Measurements from ENCODE around the gene ATAD1.

DNA sequence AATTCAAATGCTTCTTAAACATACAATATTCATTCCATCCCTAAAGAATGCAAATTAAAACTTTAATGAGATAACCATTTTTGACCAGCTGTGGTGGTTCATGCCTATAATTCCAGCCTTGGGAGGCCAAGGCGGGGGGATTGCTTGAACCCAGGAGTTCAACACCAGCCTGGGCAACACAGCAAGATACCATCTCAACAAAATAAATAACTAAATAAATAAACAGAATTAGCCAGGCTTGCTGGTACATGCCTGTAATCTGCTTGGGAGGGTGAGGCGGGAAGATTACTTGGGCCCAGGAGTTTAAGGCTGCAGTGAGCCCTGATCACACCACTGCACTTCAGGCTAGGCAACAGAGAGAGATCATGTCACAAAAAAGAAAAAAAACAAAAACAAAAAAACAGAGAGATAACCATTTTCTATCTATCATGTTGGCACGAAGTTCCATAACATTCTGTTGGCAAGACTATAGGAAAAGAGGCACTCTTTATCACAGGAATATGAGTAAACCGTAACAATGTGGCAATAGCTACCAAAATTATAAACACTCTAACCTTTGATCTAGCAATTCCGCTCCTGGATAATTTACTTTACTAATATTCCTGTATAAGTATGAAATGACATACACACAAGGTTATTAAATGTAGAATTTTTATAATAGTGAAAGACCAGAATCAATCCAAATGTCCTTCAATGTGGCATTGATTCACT is 52.2 kb downstream of the ATAD1 start:
- TF ChIP-seq, protein P1, sequence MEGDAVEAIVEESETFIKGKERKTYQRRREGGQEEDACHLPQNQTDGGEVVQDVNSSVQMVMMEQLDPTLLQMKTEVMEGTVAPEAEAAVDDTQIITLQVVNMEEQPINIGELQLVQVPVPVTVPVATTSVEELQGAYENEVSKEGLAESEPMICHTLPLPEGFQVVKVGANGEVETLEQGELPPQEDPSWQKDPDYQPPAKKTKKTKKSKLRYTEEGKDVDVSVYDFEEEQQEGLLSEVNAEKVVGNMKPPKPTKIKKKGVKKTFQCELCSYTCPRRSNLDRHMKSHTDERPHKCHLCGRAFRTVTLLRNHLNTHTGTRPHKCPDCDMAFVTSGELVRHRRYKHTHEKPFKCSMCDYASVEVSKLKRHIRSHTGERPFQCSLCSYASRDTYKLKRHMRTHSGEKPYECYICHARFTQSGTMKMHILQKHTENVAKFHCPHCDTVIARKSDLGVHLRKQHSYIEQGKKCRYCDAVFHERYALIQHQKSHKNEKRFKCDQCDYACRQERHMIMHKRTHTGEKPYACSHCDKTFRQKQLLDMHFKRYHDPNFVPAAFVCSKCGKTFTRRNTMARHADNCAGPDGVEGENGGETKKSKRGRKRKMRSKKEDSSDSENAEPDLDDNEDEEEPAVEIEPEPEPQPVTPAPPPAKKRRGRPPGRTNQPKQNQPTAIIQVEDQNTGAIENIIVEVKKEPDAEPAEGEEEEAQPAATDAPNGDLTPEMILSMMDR (IDR thresholded peaks at IDR 0.05; ENCODE audit: borderline replicate concordance, extremely low read depth, low read length, poor library complexity, severe bottlenecking): no peak
- no peak for TF ChIP-seq EZH2 (IDR thresholded peaks at IDR 0.05; ENCODE audit: borderline replicate concordance, low read depth, low read length, severe bottlenecking)
